H1 (cell line): ENCODE results near the gene ANKRD40CL. TPM values are rescaled to one million over a fixed set of nuclear protein-coding genes. Genes with fewer than 3 reads are reported as not detected.
A peak's percentile ranks its signal among the peaks of the same experiment; 100 is the strongest.

Source experiments
- CTCF ChIA-PET: fragments of 300-600 bp; sonication (Branson Sonifier 250); formaldehyde crosslinking; loops from one replicate; lab custom pipeline; 2021; ENCODE audit not compliant: partially characterized antibody; lab: Charles Lee
- POLR2A ChIA-PET: fragments of 300-600 bp; sonication (Branson Sonifier 250); formaldehyde crosslinking; loops from one replicate; lab custom pipeline; 2021; ENCODE audit warnings: inconsistent platforms; ENCODE audit not compliant: partially characterized antibody; lab: Charles Lee
- DNase-seq, 2 experiments: peaks; one replicate each; pipeline versions ENCODE4 v3.0.0 to v3.0.0-alpha.2; 2010 to 2022; ENCODE audit warnings: low spot score in 2 of 2, low read depth in 1 of 2, mixed read lengths in 1 of 2
- FAIRE-seq: peaks from 2 replicates; lab custom pipeline; 2011; peaks lifted over from hg19 to GRCh38; lab: Jason Lieb, UNC
- H2AFZ ChIP-seq: 2 replicates; pipeline ENCODE4 v1.8.1; 2012; ENCODE audit warnings: low read length, inconsistent platforms
- H2AK5ac ChIP-seq: 2 replicates; pipeline ENCODE4 v1.6.1; 2013; ENCODE audit warnings: low read depth, low read length
- H2BK120ac ChIP-seq: replicated peaks from 2 replicates; pipeline ENCODE3; 2013; ENCODE audit warnings: low read depth, low read length, inconsistent platforms
- H2BK12ac ChIP-seq: 2 replicates; pipeline ENCODE4 v1.6.1; 2013; ENCODE audit warnings: low read depth, low read length
- H2BK15ac ChIP-seq: 2 replicates; pipeline ENCODE4 v1.6.1; 2013; ENCODE audit warnings: low read length
- H2BK20ac ChIP-seq: 2 replicates; pipeline ENCODE4 v1.6.1; 2013; ENCODE audit warnings: low read length
- H2BK5ac ChIP-seq: 2 replicates; pipeline ENCODE4 v1.6.1; 2013; ENCODE audit warnings: low read depth, low read length
- H3K14ac ChIP-seq: 2 replicates; pipeline ENCODE4 v1.6.1; 2013; ENCODE audit warnings: inconsistent platforms; ENCODE audit not compliant: insufficient read length
- H3K18ac ChIP-seq: 2 replicates; pipeline ENCODE4 v1.6.1; 2013; ENCODE audit warnings: low read length; ENCODE audit errors: extremely low read depth
- H3K23ac ChIP-seq: 2 replicates; pipeline ENCODE4 v1.6.1; 2013; ENCODE audit warnings: inconsistent platforms; ENCODE audit not compliant: insufficient read length
- H3K23me2 ChIP-seq: 2 replicates; pipeline ENCODE4 v1.6.1; 2013; ENCODE audit warnings: low read depth, low read length
- H3K27ac ChIP-seq: 2 replicates; pipeline ENCODE4 v1.6.1; 2011; ENCODE audit warnings: low read depth, low read length, inconsistent platforms
- H3K27me3 ChIP-seq, 4 experiments: replicated peaks in 1 of 4; 1 replicate in 1 of 4; 2 replicates in 3 of 4; pipeline versions ENCODE4 v1.6.1 to v1.8.1; 2011 to 2013; ENCODE audit warnings: low read length in 3 of 4, mild to moderate bottlenecking in 3 of 4, inconsistent platforms in 2 of 4, mixed read lengths in 2 of 4, moderate library complexity in 1 of 4; ENCODE audit not compliant: control insufficient read depth in 3 of 4, insufficient read depth in 3 of 4; ENCODE audit errors: extremely low read depth in 1 of 4
- H3K36me3 ChIP-seq, 4 experiments: 2 replicates each; pipeline versions ENCODE4 v1.6.1 to v1.8.1; 2011 to 2013; ENCODE audit warnings: mild to moderate bottlenecking in 4 of 4, low read length in 3 of 4, moderate library complexity in 2 of 4, control low read depth in 1 of 4, inconsistent platforms in 1 of 4; ENCODE audit not compliant: insufficient read depth in 4 of 4, control insufficient read depth in 2 of 4
- H3K4ac ChIP-seq: replicated peaks from 2 replicates; pipeline ENCODE3; 2013; ENCODE audit warnings: low read length, low read depth, mixed read lengths, inconsistent platforms; ENCODE audit not compliant: insufficient read length
- H3K4me1 ChIP-seq, 4 experiments: replicated peaks in 1 of 4; 1 replicate in 1 of 4; 2 replicates in 3 of 4; pipeline versions ENCODE4 v1.6.1 to v1.8.1; 2011 to 2013; ENCODE audit warnings: low read length in 3 of 4, inconsistent platforms in 2 of 4, mixed read lengths in 1 of 4; ENCODE audit not compliant: insufficient read depth in 4 of 4, control insufficient read depth in 3 of 4
- H3K4me2 ChIP-seq, 2 experiments: 2 replicates each; pipeline versions ENCODE4 v1.6.1 to v1.8.1; 2011 to 2013; ENCODE audit warnings: low read depth in 2 of 2, low read length in 2 of 2, control low read depth in 1 of 2, inconsistent platforms in 1 of 2, mild to moderate bottlenecking in 1 of 2; ENCODE audit not compliant: insufficient read depth in 1 of 2
- H3K4me3 ChIP-seq, 4 experiments: fragments of 200-600, 300-600 bp in 1 of 4; sonication (generic), shearing (Covaris generic), sonication (Bioruptor Twin) in 1 of 4; 2 replicates each; pipeline versions ENCODE4 v1.5.1 to v1.8.1; 2011 to 2016; ENCODE audit warnings: low read length in 4 of 4, low read depth in 3 of 4, control low read depth in 2 of 4, inconsistent platforms in 2 of 4, mild to moderate bottlenecking in 2 of 4, mixed read lengths in 1 of 4, moderate library complexity in 1 of 4; ENCODE audit not compliant: insufficient read depth in 2 of 4; ENCODE audit errors: extremely low read depth in 1 of 4
- H3K56ac ChIP-seq: replicated peaks from 2 replicates; pipeline ENCODE3; 2013; ENCODE audit warnings: low read depth, mild to moderate bottlenecking, mixed read lengths, low read length, inconsistent platforms; ENCODE audit not compliant: insufficient read length
- H3K79me1 ChIP-seq: 2 replicates; pipeline ENCODE4 v1.6.1; 2013; ENCODE audit warnings: low read depth, low read length, control low read depth
- H3K79me2 ChIP-seq, 2 experiments: 2 replicates each; pipeline versions ENCODE4 v1.6.1 to v1.8.1; 2012 to 2013; ENCODE audit warnings: low read length in 2 of 2, mild to moderate bottlenecking in 2 of 2, inconsistent platforms in 1 of 2; ENCODE audit not compliant: insufficient read depth in 2 of 2, control insufficient read depth in 1 of 2
- H3K9ac ChIP-seq, 4 experiments: replicated peaks in 1 of 4; 1 replicate in 1 of 4; 2 replicates in 3 of 4; pipeline versions ENCODE4 v1.6.1 to v1.8.1; 2011 to 2013; ENCODE audit warnings: low read depth in 3 of 4, low read length in 3 of 4, control low read depth in 2 of 4, mild to moderate bottlenecking in 2 of 4, moderate library complexity in 2 of 4, inconsistent platforms in 1 of 4; ENCODE audit errors: extremely low read depth in 1 of 4
- H3K9me3 ChIP-seq, 2 experiments: 2 replicates each; pipeline versions ENCODE4 v1.6.1 to v1.8.1; 2012 to 2013; ENCODE audit warnings: mild to moderate bottlenecking in 2 of 2, moderate library complexity in 2 of 2, control low read depth in 1 of 2, inconsistent platforms in 1 of 2, low read depth in 1 of 2, low read length in 1 of 2, mixed read lengths in 1 of 2; ENCODE audit not compliant: insufficient read depth in 2 of 2
- H4K20me1 ChIP-seq, 2 experiments: replicated peaks in 1 of 2; 2 replicates each; pipeline versions ENCODE3 to v1.8.1; 2011 to 2013; ENCODE audit warnings: inconsistent platforms in 2 of 2, low read length in 2 of 2, mild to moderate bottlenecking in 1 of 2; ENCODE audit not compliant: insufficient read depth in 2 of 2, control insufficient read depth in 1 of 2
- H4K5ac ChIP-seq: 2 replicates; pipeline ENCODE4 v1.6.1; 2013; ENCODE audit warnings: low read length, low read depth, mixed read lengths, inconsistent platforms; ENCODE audit not compliant: insufficient read length
- H4K8ac ChIP-seq: 2 replicates; pipeline ENCODE4 v1.8.0; 2013; ENCODE audit warnings: mild to moderate bottlenecking, moderate library complexity, low read length, inconsistent platforms; ENCODE audit not compliant: insufficient read depth; ENCODE audit errors: extremely low read depth
- H4K91ac ChIP-seq: replicated peaks from 2 replicates; pipeline ENCODE3; 2013; ENCODE audit warnings: low read length, mixed read lengths, inconsistent platforms; ENCODE audit not compliant: insufficient read length
- CEBPB ChIP-seq: IDR thresholded peaks from 2 replicates; pipeline ENCODE4 v1.6.1; 2012; ENCODE audit warnings: low read depth, low read length
- CREB1 ChIP-seq: IDR thresholded peaks from 2 replicates; pipeline ENCODE4 v1.6.1; 2012; ENCODE audit warnings: inconsistent platforms
- EP300 ChIP-seq, 2 experiments: IDR thresholded peaks; 1 replicate in 1 of 2; 2 replicates in 1 of 2; pipeline ENCODE4 v1.6.1; 2011 to 2012; ENCODE audit warnings: low read depth in 2 of 2, low read length in 2 of 2, mild to moderate bottlenecking in 2 of 2, borderline replicate concordance in 1 of 2, inconsistent platforms in 1 of 2, moderate library complexity in 1 of 2
- HDAC2 ChIP-seq, 2 experiments: fragments of 300-600 bp in 1 of 2; sonication (generic) in 1 of 2; IDR thresholded peaks; 2 replicates each; pipeline ENCODE4 v1.6.1; 2011 to 2012; ENCODE audit warnings: low read depth in 2 of 2, low read length in 2 of 2, mild to moderate bottlenecking in 2 of 2, moderate library complexity in 2 of 2, borderline replicate concordance in 1 of 2, inconsistent platforms in 1 of 2
- NRF1 ChIP-seq: IDR thresholded peaks from 2 replicates; pipeline ENCODE4 v1.6.1; 2011; ENCODE audit warnings: mild to moderate bottlenecking, low read depth, low read length, improper control_type of control experiment
- POU5F1 ChIP-seq: IDR thresholded peaks from 2 replicates; pipeline ENCODE4 v1.6.1; 2011; ENCODE audit warnings: low read depth, mild to moderate bottlenecking, low read length, moderate library complexity
- SUZ12 ChIP-seq: fragments of 200-600 bp; sonication (generic); IDR thresholded peaks from 2 replicates; pipeline ENCODE4 v1.6.1; 2012; ENCODE audit warnings: mild to moderate bottlenecking, inconsistent platforms, low read length, moderate library complexity, mixed read lengths
- TAF1 ChIP-seq: IDR thresholded peaks from 2 replicates; pipeline ENCODE4 v1.6.1; 2011; ENCODE audit warnings: mild to moderate bottlenecking, low read depth, low read length
- TCF12 ChIP-seq: IDR thresholded peaks from 2 replicates; pipeline ENCODE4 v1.6.1; 2011; ENCODE audit warnings: low read depth, mild to moderate bottlenecking, low read length
- WGBS, 2 experiments: shearing (Covaris generic) in 1 of 2; methylation state at CpG; one replicate each; pipeline versions ENCODE4 v1.1.6 to v1.1.7; 2013 to 2015; ENCODE audit warnings: low lambda C conversion rate in 2 of 2, mixed read lengths in 2 of 2, inconsistent platforms in 1 of 2, low coverage in 1 of 2, missing lambda C conversion rate in 1 of 2; ENCODE audit not compliant: insufficient replicate concordance in 2 of 2, insufficient coverage in 1 of 2, insufficient read length in 1 of 2; ENCODE audit errors: extremely low coverage in 1 of 2, missing lambda C conversion rate in 1 of 2; 5-methylcytosine and 5-hydroxymethylcytosine counted together
- polyA plus RNA-seq, 7 experiments: library from polyadenylated mRNA; depleted of rRNA in 3 of 7; stranded (reverse) in 5 of 7; unstranded in 2 of 7; fragments of >200 nt in 5 of 7; fragments of 200-250 nt in 2 of 7; gene quantifications; 1 replicate in 5 of 7; 2 replicates in 1 of 7; 4 replicates in 1 of 7; pipeline versions ENCODE4 v1.2.1 to v1.2.3, GENCODE V29; 2011 to 2013; ENCODE audit warnings: missing spikeins in 2 of 7, mixed read lengths in 2 of 7
- total RNA-seq: library from RNA; stranded (reverse); fragmentation: NEBNext Ultra II Directional; extraction: Animal tissue kit (Norgen Biotek cat#: 25700); gene quantifications from 2 replicates; pipeline ENCODE4 v1.2.1, GENCODE V29; 2021
- TF ChIP-seq, protein P1 (sequence below): IDR thresholded peaks from 2 replicates; pipeline ENCODE4 v1.6.1; 2011; ENCODE audit warnings: low read depth, mild to moderate bottlenecking, low read length; ENCODE audit not compliant: insufficient read depth
- TF ChIP-seq, protein P2 (sequence below): IDR thresholded peaks from 2 replicates; pipeline ENCODE4 v1.6.1; 2012; ENCODE audit warnings: low read length, inconsistent platforms

The ANKRD40CL gene
- total and polyA plus RNA-seq, 2 of the 8 experiments (the other 6 are each of a cell fraction or from before 2014, with no cell fraction given): not detected

GRCh38 chr17:50783193-50783660, 15.9 kb upstream of the ANKRD40CL start:
- H3K56ac ChIP-seq: no peak overlapping the region
- H2BK15ac ChIP-seq: no peak overlapping the region
- no peak overlapping the region for H3K4ac ChIP-seq
- H3K18ac ChIP-seq: no peak overlapping the region
- H3K27ac ChIP-seq: no peak overlapping the region
- no peaks in the 10 kb centered on the region for H3K36me3 ChIP-seq
- H3K27me3 ChIP-seq: no peaks in the 10 kb centered on the region
- CTCF ChIA-PET: interaction anchor here (0.5 to 7.1 kb wide), 52 partner anchors 8 to 343 kb away, joined by 3 to 223 read pairs (median 6); partner anchors contain the start of genes ANKRD40CL, TOB1 and WFIKKN2
- FAIRE-seq (no peak), DNase-seq (peak; percentile 89 to 98)
- no peak overlapping the region for H4K5ac ChIP-seq
- H3K9me3 ChIP-seq: no peaks in the 10 kb centered on the region
- H4K91ac ChIP-seq: no peak overlapping the region
- H2BK20ac ChIP-seq: no peak overlapping the region
- H3K79me1 ChIP-seq: no peaks in the 10 kb centered on the region
- POLR2A ChIA-PET: interaction anchor here (0.5 to 3.5 kb wide), 8 partner anchors 10 to 165 kb away, joined by 3 to 14 read pairs (median 3); partner anchors contain the start of gene TOB1
- H3K14ac ChIP-seq: no peak overlapping the region
- no peak overlapping the region for H3K4me2 ChIP-seq
- H3K4me3 ChIP-seq: no peak overlapping the region
- H3K79me2 ChIP-seq: no peaks in the 10 kb centered on the region
- WGBS, 2 experiments: 34% methylated on average over 7 of the region's 7 CpGs; no CpG with 5 or more reads in 1 of the 2 experiments
- no peak overlapping the region for H2BK5ac ChIP-seq
- H3K4me1 ChIP-seq: peaks cover 0 to 3% (median 0%) of the 10 kb centered on the region in 4 experiments; a peak in 1 of 7 replicates
- no peak overlapping the region for H4K8ac ChIP-seq
- no peaks in the 10 kb centered on the region for H4K20me1 ChIP-seq
- no peak overlapping the region for H2BK120ac ChIP-seq
- no peak overlapping the region for H2BK12ac ChIP-seq
- H3K23me2 ChIP-seq: no peaks in the 10 kb centered on the region
- H2AFZ ChIP-seq: 0 out of 2 replicates have a peak overlapping the region, but pooled peaks have one; percentile 64
- no peak overlapping the region for H3K23ac ChIP-seq
- no peak overlapping the region for H2AK5ac ChIP-seq
- no peak overlapping the region for H3K9ac ChIP-seq
- TF ChIP-seq, protein P1, sequence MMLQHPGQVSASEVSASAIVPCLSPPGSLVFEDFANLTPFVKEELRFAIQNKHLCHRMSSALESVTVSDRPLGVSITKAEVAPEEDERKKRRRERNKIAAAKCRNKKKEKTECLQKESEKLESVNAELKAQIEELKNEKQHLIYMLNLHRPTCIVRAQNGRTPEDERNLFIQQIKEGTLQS: 0 out of 2 replicates have a peak, but pooled peaks have one; percentile 42
- TF ChIP-seq POU5F1: no peak
- TF ChIP-seq NRF1: no peak
- TF ChIP-seq CREB1: peak; percentile 48; the same call in 1 of the 2 replicates
- no peak for TF ChIP-seq TAF1
- TF ChIP-seq HDAC2 (IDR thresholded peaks at IDR 0.05; ENCODE audit: borderline replicate concordance in 1 of 2, low read depth in 2 of 2, low read length in 2 of 2): no peak
- no peak for TF ChIP-seq TCF12
- no peak for TF ChIP-seq SUZ12
- TF ChIP-seq EP300 (IDR thresholded peaks at IDR 0.05; ENCODE audit: borderline replicate concordance in 1 of 2, low read depth in 2 of 2, low read length in 2 of 2): peak in 1 of 2 experiments; percentile 40; a peak in 1 of 3 replicates
- TF ChIP-seq, protein P2, sequence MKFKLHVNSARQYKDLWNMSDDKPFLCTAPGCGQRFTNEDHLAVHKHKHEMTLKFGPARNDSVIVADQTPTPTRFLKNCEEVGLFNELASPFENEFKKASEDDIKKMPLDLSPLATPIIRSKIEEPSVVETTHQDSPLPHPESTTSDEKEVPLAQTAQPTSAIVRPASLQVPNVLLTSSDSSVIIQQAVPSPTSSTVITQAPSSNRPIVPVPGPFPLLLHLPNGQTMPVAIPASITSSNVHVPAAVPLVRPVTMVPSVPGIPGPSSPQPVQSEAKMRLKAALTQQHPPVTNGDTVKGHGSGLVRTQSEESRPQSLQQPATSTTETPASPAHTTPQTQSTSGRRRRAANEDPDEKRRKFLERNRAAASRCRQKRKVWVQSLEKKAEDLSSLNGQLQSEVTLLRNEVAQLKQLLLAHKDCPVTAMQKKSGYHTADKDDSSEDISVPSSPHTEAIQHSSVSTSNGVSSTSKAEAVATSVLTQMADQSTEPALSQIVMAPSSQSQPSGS: 0 out of 2 replicates have a peak, but pooled peaks have one; percentile 40
- no peak for TF ChIP-seq CEBPB
